ENCODE measurements around the gene CEP57. TPM values are rescaled to one million over a fixed set of nuclear protein-coding genes. Genes with fewer than 3 reads are reported as not detected.
"Not testable (repeated sequence)": the region's sequence is repeated elsewhere in the genome, so short reads cannot be mapped to it uniquely, and the experiment has no call there.

The CEP57 gene
- polyA plus RNA-seq, 1 donor (not counting 4 experiments of a cell fraction or from before 2014, with no cell fraction given) = 27.1 TPM

- no peak overlapping the region for H3K27ac ChIP-seq (ENCODE audit: control insufficient read depth, insufficient read depth, low read length)
- FAIRE-seq (no peak), DNase-seq (ENCODE audit: low read depth, low spot score) (no peak)
- no peak overlapping the region for H3K4me2 ChIP-seq (ENCODE audit: control insufficient read depth, extremely low read depth, insufficient read depth, low read depth, low read length)
- H3K4me1 ChIP-seq (ENCODE audit: control insufficient read depth, extremely low read depth, insufficient read depth, low read length) = no peaks in the 10 kb centered on the region
- no peaks in the 10 kb centered on the region for H3K79me2 ChIP-seq (ENCODE audit: control insufficient read depth, insufficient read depth, low read length)
- dilution Hi-C loops (cut with MboI; ENCODE audit: extremely low pct_ligation_motif_present, low sequenced_read_pairs) = no loop called here
- H3K9me1 ChIP-seq (ENCODE audit: control insufficient read depth, extremely low read depth, insufficient read depth, low read length) = no peaks in the 10 kb centered on the region
- H3K9ac ChIP-seq (ENCODE audit: control insufficient read depth, extremely low read depth, insufficient read depth, low read length) = no peak overlapping the region
- peaks cover 0 to 2% of the 10 kb centered on the region in 2 experiments for H3K36me3 ChIP-seq (ENCODE audit: control insufficient read depth in 2 of 2, extremely low read depth in 1 of 2, insufficient read depth in 2 of 2, low read length in 2 of 2)
- H3K27me3 ChIP-seq (ENCODE audit: control insufficient read depth, extremely low read depth, insufficient read depth, low read length) = no peaks in the 10 kb centered on the region
- no peak overlapping the region for H3K4me3 ChIP-seq (ENCODE audit: control insufficient read depth in 2 of 3, extremely low read depth in 1 of 3, insufficient read depth in 2 of 3, low read depth in 1 of 3, low read length in 3 of 3)
- TF ChIP-seq EZH2 (IDR thresholded peaks at IDR 0.05; ENCODE audit: low read length) (no peak), CTCF (optimal IDR thresholded peaks at IDR 0.05 in 1 of 3, IDR thresholded peaks at IDR 0.05 in 1 of 3, conservative IDR thresholded peaks at IDR 0.05 in 1 of 3; ENCODE audit: extremely low read depth in 1 of 3, insufficient read depth in 2 of 3, low read length in 3 of 3) (no peak)
- H3K9me3 ChIP-seq (ENCODE audit: control insufficient read depth, low read depth, low read length) = no peaks in the 10 kb centered on the region
- no peak overlapping the region for H2AFZ ChIP-seq (ENCODE audit: control insufficient read depth, low read length)
- H4K20me1 ChIP-seq (ENCODE audit: control insufficient read depth, extremely low read depth, insufficient read depth, low read length) = no peaks in the 10 kb centered on the region
These were observed 13.7 kb downstream of the CEP57 start for GRCh38 chr11:95803973-95804372.

GRCh38 chr11:95805869-95806268 lies 15.6 kb downstream of the CEP57 start:
- Histone ChIP-seq H3K9me1 (ENCODE audit: control insufficient read depth, extremely low read depth, insufficient read depth, low read length) (no peaks in the 10 kb centered on the region), H3K4me3 (ENCODE audit: control insufficient read depth in 2 of 3, extremely low read depth in 1 of 3, insufficient read depth in 2 of 3, low read depth in 1 of 3, low read length in 3 of 3) (no peak overlapping the region), H3K4me1 (ENCODE audit: control insufficient read depth, extremely low read depth, insufficient read depth, low read length) (no peaks in the 10 kb centered on the region), H3K79me2 (ENCODE audit: control insufficient read depth, insufficient read depth, low read length) (no peaks in the 10 kb centered on the region), H3K36me3 (ENCODE audit: control insufficient read depth in 2 of 2, extremely low read depth in 1 of 2, insufficient read depth in 2 of 2, low read length in 2 of 2) (peaks cover 0 to 2% of the 10 kb centered on the region in 2 experiments), H4K20me1 (ENCODE audit: control insufficient read depth, extremely low read depth, insufficient read depth, low read length) (no peaks in the 10 kb centered on the region), H3K27me3 (ENCODE audit: control insufficient read depth, extremely low read depth, insufficient read depth, low read length) (no peaks in the 10 kb centered on the region), H3K9me3 (ENCODE audit: control insufficient read depth, low read depth, low read length) (no peaks in the 10 kb centered on the region), H3K9ac (ENCODE audit: control insufficient read depth, extremely low read depth, insufficient read depth, low read length) (no peak overlapping the region), H2AFZ (ENCODE audit: control insufficient read depth, low read length) (no peak overlapping the region), H3K27ac (ENCODE audit: control insufficient read depth, insufficient read depth, low read length) (no peak overlapping the region), H3K4me2 (ENCODE audit: control insufficient read depth, extremely low read depth, insufficient read depth, low read depth, low read length) (no peak overlapping the region)
- no peak for TF ChIP-seq EZH2 (IDR thresholded peaks at IDR 0.05; ENCODE audit: low read length)
- TF ChIP-seq CTCF (optimal IDR thresholded peaks at IDR 0.05 in 1 of 3, IDR thresholded peaks at IDR 0.05 in 1 of 3, conservative IDR thresholded peaks at IDR 0.05 in 1 of 3; ENCODE audit: extremely low read depth in 1 of 3, insufficient read depth in 2 of 3, low read length in 3 of 3) = no peak
- FAIRE-seq (no peak), DNase-seq (ENCODE audit: low read depth, low spot score) (no peak)
- dilution Hi-C loops (cut with MboI; ENCODE audit: extremely low pct_ligation_motif_present, low sequenced_read_pairs) = no loop called here

GRCh38 chr11:95806464-95806863 lies 16.2 kb downstream of the CEP57 start:
- H3K9ac ChIP-seq (ENCODE audit: control insufficient read depth, extremely low read depth, insufficient read depth, low read length); H3K4me2 ChIP-seq (ENCODE audit: control insufficient read depth, extremely low read depth, insufficient read depth, low read depth, low read length); H3K4me3 ChIP-seq (ENCODE audit: control insufficient read depth in 2 of 3, extremely low read depth in 1 of 3, insufficient read depth in 2 of 3, low read depth in 1 of 3, low read length in 3 of 3); dilution Hi-C loops (cut with MboI; ENCODE audit: extremely low pct_ligation_motif_present, low sequenced_read_pairs); H3K4me1 ChIP-seq (ENCODE audit: control insufficient read depth, extremely low read depth, insufficient read depth, low read length); H3K36me3 ChIP-seq (ENCODE audit: control insufficient read depth in 2 of 2, extremely low read depth in 1 of 2, insufficient read depth in 2 of 2, low read length in 2 of 2); H3K27me3 ChIP-seq (ENCODE audit: control insufficient read depth, extremely low read depth, insufficient read depth, low read length); FAIRE-seq; H3K9me1 ChIP-seq (ENCODE audit: control insufficient read depth, extremely low read depth, insufficient read depth, low read length); H3K9me3 ChIP-seq (ENCODE audit: control insufficient read depth, low read depth, low read length); H3K79me2 ChIP-seq (ENCODE audit: control insufficient read depth, insufficient read depth, low read length); H2AFZ ChIP-seq (ENCODE audit: control insufficient read depth, low read length); H3K27ac ChIP-seq (ENCODE audit: control insufficient read depth, insufficient read depth, low read length); H4K20me1 ChIP-seq (ENCODE audit: control insufficient read depth, extremely low read depth, insufficient read depth, low read length); DNase-seq (ENCODE audit: low read depth, low spot score): not testable (repeated sequence)

GRCh38 chr11:95811052-95811451 lies 20.8 kb downstream of the CEP57 start:
- H3K9me3 ChIP-seq (ENCODE audit: control insufficient read depth, low read depth, low read length); H3K9me1 ChIP-seq (ENCODE audit: control insufficient read depth, extremely low read depth, insufficient read depth, low read length); H3K4me2 ChIP-seq (ENCODE audit: control insufficient read depth, extremely low read depth, insufficient read depth, low read depth, low read length); H3K27me3 ChIP-seq (ENCODE audit: control insufficient read depth, extremely low read depth, insufficient read depth, low read length); H3K36me3 ChIP-seq (ENCODE audit: control insufficient read depth in 2 of 2, extremely low read depth in 1 of 2, insufficient read depth in 2 of 2, low read length in 2 of 2); H2AFZ ChIP-seq (ENCODE audit: control insufficient read depth, low read length); H3K27ac ChIP-seq (ENCODE audit: control insufficient read depth, insufficient read depth, low read length); H4K20me1 ChIP-seq (ENCODE audit: control insufficient read depth, extremely low read depth, insufficient read depth, low read length); FAIRE-seq; H3K4me3 ChIP-seq (ENCODE audit: control insufficient read depth in 2 of 3, extremely low read depth in 1 of 3, insufficient read depth in 2 of 3, low read depth in 1 of 3, low read length in 3 of 3); DNase-seq (ENCODE audit: low read depth, low spot score); H3K9ac ChIP-seq (ENCODE audit: control insufficient read depth, extremely low read depth, insufficient read depth, low read length); H3K79me2 ChIP-seq (ENCODE audit: control insufficient read depth, insufficient read depth, low read length); dilution Hi-C loops (cut with MboI; ENCODE audit: extremely low pct_ligation_motif_present, low sequenced_read_pairs); H3K4me1 ChIP-seq (ENCODE audit: control insufficient read depth, extremely low read depth, insufficient read depth, low read length): not testable (repeated sequence)
